OCI-LY1 (cell line): Measurements from ENCODE around the gene MYO5C.

Experiments
- H2AFZ ChIP-seq: fragments of 200-600 bp; sonication (generic), shearing (Covaris generic); 2 replicates; pipeline ENCODE4 v1.6.0; 2014; ENCODE audit warnings: antibody characterized with exemption, mild to moderate bottlenecking, low read length
- H3F3A ChIP-seq: fragments of 200-600 bp; sonication (generic), shearing (Covaris generic); 2 replicates; pipeline ENCODE4 v1.6.0; 2014; ENCODE audit warnings: mild to moderate bottlenecking, antibody characterized with exemption, low read length, moderate library complexity; ENCODE audit not compliant: insufficient read depth
- H3K27ac ChIP-seq: fragments of 200-600 bp; sonication (generic); 2 replicates; pipeline ENCODE4 v1.5.1; 2014; ENCODE audit warnings: low read length, mixed run types, mild to moderate bottlenecking, low read depth; ENCODE audit not compliant: poor library complexity, severe bottlenecking
- H3K27me3 ChIP-seq: fragments of 200-600 bp; sonication (generic); 2 replicates; pipeline ENCODE4 v1.6.0; 2014; ENCODE audit warnings: antibody characterized with exemption, mild to moderate bottlenecking, low read length, moderate library complexity; ENCODE audit not compliant: insufficient read depth
- H3K36me3 ChIP-seq: fragments of 200-600 bp; sonication (generic); 2 replicates; pipeline ENCODE4 v1.6.1; 2014; ENCODE audit warnings: mild to moderate bottlenecking, antibody characterized with exemption, low read length, moderate library complexity, mixed read lengths; ENCODE audit not compliant: insufficient read depth
- H3K4me1 ChIP-seq: fragments of 200-600 bp; sonication (generic); 2 replicates; pipeline ENCODE4 v1.5.1; 2014; ENCODE audit warnings: mild to moderate bottlenecking, low read length, moderate library complexity; ENCODE audit not compliant: insufficient read depth, severe bottlenecking
- H3K4me2 ChIP-seq: fragments of 200-600 bp; sonication (generic), shearing (Covaris generic); 2 replicates; pipeline ENCODE4 v1.6.1; 2014; ENCODE audit warnings: low read length
- H3K4me3 ChIP-seq: fragments of 200-600 bp; sonication (generic); 2 replicates; pipeline ENCODE4 v1.5.1; 2014; ENCODE audit warnings: low read length, low read depth, mild to moderate bottlenecking, mixed read lengths; ENCODE audit not compliant: poor library complexity, severe bottlenecking
- H3K79me2 ChIP-seq: fragments of 200-600 bp; shearing (Covaris generic); 2 replicates; pipeline ENCODE4 v1.6.1; 2016; ENCODE audit warnings: mixed run types, low read length, mixed read lengths; ENCODE audit not compliant: insufficient read depth
- H3K9ac ChIP-seq: fragments of 200-600 bp; sonication (generic), shearing (Covaris generic); 2 replicates; pipeline ENCODE4 v1.6.1; 2014; ENCODE audit warnings: mild to moderate bottlenecking, low read length, mixed read lengths
- H3K9me2 ChIP-seq: fragments of 200-600 bp; sonication (generic), shearing (Covaris generic); 2 replicates; pipeline ENCODE4 v1.6.1; 2014; ENCODE audit warnings: low read depth, mild to moderate bottlenecking, low read length, mixed read lengths
- H3K9me3 ChIP-seq: fragments of 200-600 bp; shearing (Covaris generic); 2 replicates; pipeline ENCODE4 v1.6.1; 2014; ENCODE audit warnings: low read length, mixed read lengths
- H4K20me1 ChIP-seq: fragments of 200-600 bp; sonication (generic), shearing (Covaris generic); 2 replicates; pipeline ENCODE4 v1.6.0; 2016; ENCODE audit warnings: mild to moderate bottlenecking, low read length; ENCODE audit not compliant: insufficient read depth
- EZH2 ChIP-seq: fragments of 200-600 bp; sonication (generic), shearing (Covaris generic); IDR thresholded peaks from 2 replicates; pipeline ENCODE4 v1.8.0; 2017; ENCODE audit warnings: borderline replicate concordance, mixed run types, mild to moderate bottlenecking, antibody characterized with exemption, low read length, moderate library complexity, mixed read lengths
- TF ChIP-seq, protein P1 (sequence below): fragments of 200-600 bp; sonication (generic), shearing (Covaris generic); IDR thresholded peaks from 2 replicates; pipeline ENCODE4 v1.5.1; 2017; ENCODE audit warnings: mild to moderate bottlenecking, antibody characterized with exemption, low read length, moderate library complexity, mixed read lengths

MYO5C gene

DNA sequence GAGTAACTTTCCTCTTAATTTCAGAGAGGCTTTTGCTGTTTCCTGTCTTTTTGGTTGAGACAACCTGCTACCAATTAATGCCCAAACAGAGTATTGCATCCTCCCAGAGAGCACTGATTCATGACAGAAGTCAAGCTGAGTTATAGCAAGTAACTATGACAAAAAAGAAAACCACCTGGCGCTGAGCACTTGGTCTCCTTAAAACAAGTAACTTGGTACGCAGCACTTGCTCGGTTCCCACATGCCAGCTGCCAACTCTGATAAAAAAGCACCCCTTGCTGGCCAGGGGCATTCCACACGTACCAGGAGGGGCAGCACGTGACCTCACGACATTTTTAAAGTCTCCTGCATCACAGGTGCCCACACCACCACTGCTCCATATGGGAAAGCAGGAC is 13.5 kb upstream of the MYO5C start:
- TF ChIP-seq EZH2 = no peak
- TF ChIP-seq, protein P1, sequence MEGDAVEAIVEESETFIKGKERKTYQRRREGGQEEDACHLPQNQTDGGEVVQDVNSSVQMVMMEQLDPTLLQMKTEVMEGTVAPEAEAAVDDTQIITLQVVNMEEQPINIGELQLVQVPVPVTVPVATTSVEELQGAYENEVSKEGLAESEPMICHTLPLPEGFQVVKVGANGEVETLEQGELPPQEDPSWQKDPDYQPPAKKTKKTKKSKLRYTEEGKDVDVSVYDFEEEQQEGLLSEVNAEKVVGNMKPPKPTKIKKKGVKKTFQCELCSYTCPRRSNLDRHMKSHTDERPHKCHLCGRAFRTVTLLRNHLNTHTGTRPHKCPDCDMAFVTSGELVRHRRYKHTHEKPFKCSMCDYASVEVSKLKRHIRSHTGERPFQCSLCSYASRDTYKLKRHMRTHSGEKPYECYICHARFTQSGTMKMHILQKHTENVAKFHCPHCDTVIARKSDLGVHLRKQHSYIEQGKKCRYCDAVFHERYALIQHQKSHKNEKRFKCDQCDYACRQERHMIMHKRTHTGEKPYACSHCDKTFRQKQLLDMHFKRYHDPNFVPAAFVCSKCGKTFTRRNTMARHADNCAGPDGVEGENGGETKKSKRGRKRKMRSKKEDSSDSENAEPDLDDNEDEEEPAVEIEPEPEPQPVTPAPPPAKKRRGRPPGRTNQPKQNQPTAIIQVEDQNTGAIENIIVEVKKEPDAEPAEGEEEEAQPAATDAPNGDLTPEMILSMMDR = no peak
- no peaks in the 10 kb centered on the region for H3F3A ChIP-seq
- no peaks in the 10 kb centered on the region for H4K20me1 ChIP-seq
- no peak overlapping the region for H3K9ac ChIP-seq
- no peaks in the 10 kb centered on the region for H3K27me3 ChIP-seq
- peaks cover 17% of the 10 kb centered on the region for H3K4me1 ChIP-seq
- no peak overlapping the region for H3K27ac ChIP-seq
- peaks cover 15% of the 10 kb centered on the region; the same call in 1 of the 2 replicates for H3K36me3 ChIP-seq
- H3K4me2 ChIP-seq = peak overlapping the region; percentile 23; the same call in 1 of the 2 replicates
- H2AFZ ChIP-seq = no peak overlapping the region
- H3K79me2 ChIP-seq = no peaks in the 10 kb centered on the region
- no peak overlapping the region for H3K4me3 ChIP-seq
- H3K9me2 ChIP-seq = no peaks in the 10 kb centered on the region
- no peaks in the 10 kb centered on the region for H3K9me3 ChIP-seq

DNA sequence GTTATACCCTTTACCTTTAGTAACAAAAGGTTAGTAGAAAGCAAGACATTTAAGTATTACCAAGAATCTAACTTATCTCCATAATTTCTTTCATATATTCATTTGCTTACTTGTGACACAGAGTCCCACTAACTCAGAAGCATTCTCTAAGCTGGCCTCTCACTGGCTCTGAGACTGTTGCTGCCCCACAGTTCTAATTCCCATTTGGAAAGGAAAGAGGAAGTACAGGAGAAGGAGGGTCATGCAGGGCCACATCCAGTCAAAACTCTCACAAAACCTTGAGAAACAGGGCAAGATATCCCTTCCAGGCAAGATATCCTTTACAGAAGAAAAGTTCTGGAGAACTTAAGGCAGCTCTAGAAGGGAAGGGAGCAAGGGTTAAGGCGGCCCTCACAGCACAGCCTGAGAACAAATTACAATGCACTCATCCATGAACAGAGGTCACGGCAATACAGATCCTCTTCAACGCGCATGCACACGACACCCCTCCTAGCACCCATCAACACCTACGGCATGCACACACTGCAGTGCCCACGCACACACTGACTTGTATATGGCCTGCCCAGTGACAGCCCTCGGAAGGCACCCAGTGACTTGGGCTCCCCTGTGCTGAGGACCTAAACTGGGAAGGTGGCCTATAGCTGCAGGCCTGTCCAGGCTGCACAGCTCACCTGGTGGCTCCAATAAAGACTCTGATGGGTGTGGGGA is 13.0 kb upstream of the MYO5C start:
- Histone ChIP-seq H3K9me2 (no peaks in the 10 kb centered on the region), H3K27ac (no peak overlapping the region), H3K27me3 (no peaks in the 10 kb centered on the region), H2AFZ (no peak overlapping the region), H3K4me3 (no peak overlapping the region), H3K36me3 (peaks cover 11% of the 10 kb centered on the region; the same call in 1 of the 2 replicates), H3F3A (no peaks in the 10 kb centered on the region), H3K4me2 (peak overlapping the region; percentile 23; the same call in 1 of the 2 replicates), H4K20me1 (no peaks in the 10 kb centered on the region), H3K79me2 (no peaks in the 10 kb centered on the region), H3K9me3 (no peaks in the 10 kb centered on the region), H3K4me1 (peaks cover 17% of the 10 kb centered on the region), H3K9ac (no peak overlapping the region; the same call in 1 of the 2 replicates)
- TF ChIP-seq EZH2 = no peak
- TF ChIP-seq, protein P1 = no peak

DNA sequence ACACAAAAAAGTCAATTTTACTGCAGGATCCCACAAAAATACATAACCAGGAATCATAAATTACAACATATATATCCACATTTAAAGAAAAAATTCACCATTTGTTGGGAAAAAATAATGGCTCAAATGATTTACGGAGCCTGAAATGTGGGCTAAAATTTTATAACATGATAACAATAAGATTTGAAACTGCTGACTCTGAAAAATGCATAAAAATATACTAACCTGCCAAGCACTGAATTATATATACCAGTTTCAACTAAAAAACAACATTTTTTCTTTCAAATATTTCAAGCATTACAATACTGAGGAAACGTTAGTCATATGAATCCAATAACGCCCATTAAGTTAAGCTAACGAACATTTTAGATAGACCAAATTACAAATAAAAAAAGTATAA is 12.2 kb upstream of the MYO5C start:
- Histone ChIP-seq H3K9me2 (no peaks in the 10 kb centered on the region), H3K9me3 (no peaks in the 10 kb centered on the region), H3K79me2 (no peaks in the 10 kb centered on the region), H3K9ac (no peak overlapping the region), H3K36me3 (peaks cover 3% of the 10 kb centered on the region; the same call in 1 of the 2 replicates), H3K27ac (no peak overlapping the region), H3K27me3 (no peaks in the 10 kb centered on the region), H3K4me3 (no peak overlapping the region), H2AFZ (no peak overlapping the region), H3K4me1 (peaks cover 17% of the 10 kb centered on the region), H3K4me2 (no peak overlapping the region), H3F3A (no peaks in the 10 kb centered on the region), H4K20me1 (no peaks in the 10 kb centered on the region)
- TF ChIP-seq, protein P1 = no peak
